GM04504 (cell line): ENCODE data around the gene MIOX.

Source experiments
- DNase-seq: peaks from one replicate; pipeline ENCODE4 v3.0.0-alpha.2; 2012; ENCODE audit warnings: low read depth

MIOX gene

GRCh38 chr22:50490531-50491308, 4.1 kb downstream of the MIOX start:
- no peak for DNase-seq

GRCh38 chr22:50497093-50497492, 10.4 kb downstream of the MIOX start:
- no peak for DNase-seq

GRCh38 chr22:50498322-50498890, 11.7 kb downstream of the MIOX start:
- DNase-seq = peak; percentile 32

GRCh38 chr22:50500452-50500851, 13.8 kb downstream of the MIOX start:
- no peak for DNase-seq

GRCh38 chr22:50502096-50502495, 15.4 kb downstream of the MIOX start:
- DNase-seq = no peak

GRCh38 chr22:50502628-50503474, 16.2 kb downstream of the MIOX start:
- no peak for DNase-seq

GRCh38 chr22:50503475-50504145, 17.0 kb downstream of the MIOX start:
- no peak for DNase-seq

GRCh38 chr22:50504369-50505211, 17.9 kb downstream of the MIOX start:
- DNase-seq = no peak

- no peak for DNase-seq
Measured at GRCh38 chr22:50505276-50505775, 18.7 kb downstream of the MIOX start.

GRCh38 chr22:50505776-50506610, 19.3 kb downstream of the MIOX start:
- DNase-seq = no peak

GRCh38 chr22:50506611-50507420, 20.2 kb downstream of the MIOX start:
- no peak for DNase-seq

- DNase-seq = no peak
Measured at GRCh38 chr22:50507421-50507990, 20.8 kb downstream of the MIOX start, which contains the start of gene LMF2. LMF2 (minus strand) TSS chr22:50507702; CDS start chr22:50507675, 27 bp downstream.

GRCh38 chr22:50507991-50508884, 21.6 kb downstream of the MIOX start, which contains the start of gene NCAPH2:
NCAPH2 (plus strand) TSS chr22:50508224; CDS start chr22:50508338, 114 bp downstream.
- DNase-seq = peak; percentile 92

GRCh38 chr22:50508897-50509296, 22.2 kb downstream of the MIOX start:
- DNase-seq = no peak

GRCh38 chr22:50513175-50513574, 26.5 kb downstream of the MIOX start:
- no peak for DNase-seq

GRCh38 chr22:50516068-50516467, 29.4 kb downstream of the MIOX start:
- no peak for DNase-seq

GRCh38 chr22:50516891-50517290, 30.2 kb downstream of the MIOX start:
- DNase-seq = no peak
